ENCODE measurements around the gene PTPRM. TPM values are rescaled to one million over a fixed set of nuclear protein-coding genes. Genes with fewer than 3 reads are reported as not detected.

The PTPRM gene
- total and polyA plus RNA-seq, 2 of the 8 experiments (the other 6 are each of a cell fraction or from before 2014, with no cell fraction given) = 4.1 to 7.0 TPM

- Histone ChIP-seq H2BK20ac (ENCODE audit: low read length) (no peak overlapping the region), H2BK15ac (ENCODE audit: low read length) (no peak overlapping the region), H3K4ac (replicated peaks; ENCODE audit: insufficient read length, low read depth, low read length) (no peak overlapping the region), H3K18ac (ENCODE audit: extremely low read depth, low read length) (no peak overlapping the region), H2AK5ac (ENCODE audit: low read depth, low read length) (no peak overlapping the region), H4K8ac (ENCODE audit: extremely low read depth, insufficient read depth, low read length) (no peak overlapping the region), H3K23me2 (ENCODE audit: low read depth, low read length) (no peaks in the 10 kb centered on the region), H2BK5ac (ENCODE audit: low read depth, low read length) (no peak overlapping the region), H4K20me1 (replicated peaks in 1 of 2; ENCODE audit: control insufficient read depth in 1 of 2, insufficient read depth in 2 of 2, low read length in 2 of 2) (no peaks in the 10 kb centered on the region), H3K79me2 (ENCODE audit: control insufficient read depth in 1 of 2, insufficient read depth in 2 of 2, low read length in 2 of 2) (no peaks in the 10 kb centered on the region), H3K14ac (ENCODE audit: insufficient read length) (no peak overlapping the region), H2BK12ac (ENCODE audit: low read depth, low read length) (no peak overlapping the region), H3K56ac (replicated peaks; ENCODE audit: insufficient read length, low read depth, low read length) (no peak overlapping the region), H3K9me3 (ENCODE audit: insufficient read depth in 2 of 2, low read depth in 1 of 2, low read length in 1 of 2) (no peaks in the 10 kb centered on the region; a peak in 1 of 4 replicates), H4K91ac (replicated peaks; ENCODE audit: insufficient read length, low read length) (no peak overlapping the region), H3K4me1 (replicated peaks in 1 of 4; ENCODE audit: control insufficient read depth in 3 of 4, insufficient read depth in 4 of 4, low read length in 3 of 4) (no peaks in the 10 kb centered on the region), H3K23ac (ENCODE audit: insufficient read length) (no peak overlapping the region), H3K4me3 (ENCODE audit: extremely low read depth in 1 of 4, insufficient read depth in 2 of 4, low read depth in 3 of 4, low read length in 4 of 4) (no peak overlapping the region), H3K4me2 (ENCODE audit: insufficient read depth in 1 of 2, low read depth in 2 of 2, low read length in 2 of 2) (no peak overlapping the region), H2BK120ac (replicated peaks; ENCODE audit: low read depth, low read length) (no peak overlapping the region), H3K27me3 (replicated peaks in 1 of 4; ENCODE audit: control insufficient read depth in 3 of 4, extremely low read depth in 1 of 4, insufficient read depth in 3 of 4, low read length in 3 of 4) (no peaks in the 10 kb centered on the region), H3K27ac (ENCODE audit: low read depth, low read length) (no peak overlapping the region), H3K36me3 (ENCODE audit: control insufficient read depth in 2 of 4, insufficient read depth in 4 of 4, low read length in 3 of 4) (no peaks in the 10 kb centered on the region), H3K79me1 (ENCODE audit: low read depth, low read length) (no peaks in the 10 kb centered on the region), H2AFZ (ENCODE audit: low read length) (no peak overlapping the region), H3K9ac (replicated peaks in 1 of 4; ENCODE audit: extremely low read depth in 1 of 4, low read depth in 3 of 4, low read length in 3 of 4) (no peak overlapping the region), H4K5ac (ENCODE audit: insufficient read length, low read depth, low read length) (no peak overlapping the region)
- TF ChIP-seq HDAC2 (IDR thresholded peaks at IDR 0.05; ENCODE audit: borderline replicate concordance in 1 of 2, low read depth in 2 of 2, low read length in 2 of 2) = no peak
- TF ChIP-seq SRF (IDR thresholded peaks at IDR 0.05; ENCODE audit: low read depth, low read length) = no peak
- TF ChIP-seq SP1 (IDR thresholded peaks at IDR 0.05; ENCODE audit: low read depth, low read length) = peak; percentile 72
- TF ChIP-seq CBX8 (IDR thresholded peaks at IDR 0.05; ENCODE audit: borderline replicate concordance, low read depth, low read length) = no peak
- no peak for TF ChIP-seq KDM4A (IDR thresholded peaks at IDR 0.05; ENCODE audit: low read depth, low read length, severe bottlenecking)
- no peak for TF ChIP-seq TCF12 (IDR thresholded peaks at IDR 0.05; ENCODE audit: low read depth, low read length)
- TF ChIP-seq E2F6 (IDR thresholded peaks at IDR 0.05) = no peak
- TF ChIP-seq TAF1 (IDR thresholded peaks at IDR 0.05; ENCODE audit: low read depth, low read length) = no peak
- FAIRE-seq = peak; percentile 42
- no peak for DNase-seq (ENCODE audit: low read depth in 1 of 2, low spot score in 2 of 2)
- ChIA-PET CTCF (ENCODE audit: partially characterized antibody) (no interaction called here), POLR2A (ENCODE audit: partially characterized antibody) (no interaction called here)
- 75% methylated on average over 3 of the region's 3 CpGs; no CpG with 5 or more reads in 1 of the 2 experiments for WGBS, 2 experiments (ENCODE audit: extremely low coverage in 1 of 2, insufficient coverage in 1 of 2, insufficient read length in 1 of 2, insufficient replicate concordance in 2 of 2, low coverage in 1 of 2, low lambda C conversion rate in 2 of 2, missing lambda C conversion rate in 1 of 2)
Measured at GRCh38 chr18:8177330-8178016, 610.4 kb downstream of the PTPRM start.
